SIG-M5 treated with dmso at 0.1 percent for 504 hours (cell line): ENCODE results near the gene GALNS.

Experiments used
- DNase-seq: peaks from one replicate; lab custom pipeline; 2025; ENCODE audit not compliant: unreplicated experiment; lab: John Stamatoyannopoulos, UW

GALNS gene

DNA sequence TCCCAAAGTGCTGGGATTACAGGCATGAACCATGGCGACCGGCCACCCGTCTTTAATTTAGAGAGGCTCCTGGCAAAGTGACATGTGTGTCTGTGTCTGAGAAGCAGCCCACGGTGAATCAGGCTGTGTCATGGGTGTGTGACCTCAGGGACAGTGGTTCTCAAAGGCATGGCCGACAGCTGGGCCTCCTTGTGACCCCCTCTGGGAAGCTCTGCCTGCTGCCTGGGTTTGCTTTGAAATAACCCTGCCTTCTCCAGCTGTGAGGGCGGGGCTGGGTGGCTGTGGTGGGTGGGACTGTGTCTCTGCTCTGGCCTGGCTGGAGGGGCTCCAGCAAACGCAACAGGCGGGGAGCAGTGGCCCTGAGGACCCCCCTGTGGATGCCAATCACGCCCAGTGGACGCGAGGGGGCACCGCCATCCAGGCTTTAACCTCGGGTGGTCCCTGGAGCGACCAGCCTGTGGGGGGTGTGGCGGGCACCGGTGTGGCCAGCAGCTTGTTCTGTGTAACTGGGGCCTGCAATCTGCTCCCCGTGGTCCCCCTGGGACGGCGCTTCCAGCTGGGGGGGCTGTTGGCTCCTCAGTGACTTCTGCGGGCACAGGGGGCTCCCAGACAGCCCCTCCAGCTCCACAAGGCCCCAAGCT, 36.2 kb downstream of the GALNS start:
- DNase-seq: no peak

DNA sequence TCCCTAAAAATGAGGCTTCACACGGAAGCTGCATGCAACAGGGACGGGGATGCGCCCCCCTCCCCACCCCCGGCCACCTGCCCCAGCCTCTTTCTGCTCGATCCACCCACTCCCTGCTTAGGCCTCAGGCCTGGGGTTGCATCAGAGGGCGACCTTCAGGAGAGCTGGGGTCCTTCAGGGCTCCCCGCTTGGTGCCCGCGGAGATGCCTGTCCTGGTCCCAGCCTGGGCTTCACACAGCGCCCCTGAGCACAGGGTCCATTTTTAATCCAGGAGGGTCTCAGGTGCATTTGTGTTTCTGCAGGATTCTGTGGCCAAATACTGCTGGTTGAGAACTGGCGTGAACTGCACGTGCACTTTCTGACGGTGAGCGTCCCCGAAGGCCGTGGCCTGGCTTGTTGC, 37.6 kb downstream of the GALNS start:
- no peak for DNase-seq

DNA sequence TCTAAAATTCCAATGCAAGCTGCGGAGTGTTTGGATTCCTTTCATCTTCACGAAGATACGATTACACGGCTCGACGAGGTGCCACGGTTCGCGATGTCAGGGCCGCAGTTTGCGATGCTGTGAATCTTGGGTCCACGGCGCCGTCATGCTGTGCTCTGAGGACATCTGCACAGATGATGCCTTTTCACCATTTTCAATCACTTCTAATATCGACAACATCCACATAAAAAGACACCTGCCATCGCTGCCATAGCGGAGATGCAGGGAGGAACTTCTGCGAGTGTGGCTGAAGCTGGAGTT, 38.2 kb downstream of the GALNS start:
- DNase-seq: no peak

DNA sequence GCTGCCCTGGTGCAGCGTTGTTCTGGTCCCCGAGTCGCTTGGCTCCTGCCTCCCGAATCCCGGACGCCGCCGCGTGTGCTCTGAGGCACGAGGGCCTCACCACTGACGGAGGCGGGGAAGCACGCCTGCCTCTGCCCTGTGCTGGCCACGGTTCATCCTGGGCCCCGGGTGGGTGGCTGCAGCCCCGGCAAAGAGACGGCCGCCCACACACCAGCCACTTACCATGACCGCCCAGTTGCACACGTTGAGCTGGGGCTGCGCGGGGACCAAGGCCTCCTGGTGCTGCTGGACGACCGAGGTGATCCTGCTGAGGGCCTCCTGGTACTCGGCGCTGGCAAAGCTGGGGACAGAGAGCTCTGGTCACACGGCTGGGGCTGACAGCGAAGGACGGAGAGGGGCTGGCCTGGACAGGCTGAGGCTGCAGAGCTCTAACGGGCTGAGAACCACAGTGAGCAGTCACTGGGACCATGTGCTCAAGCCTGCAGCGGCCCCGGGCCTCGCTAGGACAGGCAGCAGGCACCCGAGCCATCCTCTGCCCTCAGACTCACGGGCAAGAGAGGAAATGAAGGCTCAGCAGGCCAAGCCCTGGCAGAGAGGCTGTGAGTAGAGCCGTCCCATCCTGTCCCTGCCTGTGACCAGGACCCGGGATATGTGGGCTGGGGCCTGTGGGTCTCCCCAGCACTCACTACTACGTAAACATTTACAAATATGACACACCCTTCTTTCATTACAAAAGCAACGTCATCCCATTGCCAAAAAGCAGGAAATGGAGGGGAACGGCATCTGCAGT, 38.8 kb downstream of the GALNS start:
- DNase-seq: no peak

DNA sequence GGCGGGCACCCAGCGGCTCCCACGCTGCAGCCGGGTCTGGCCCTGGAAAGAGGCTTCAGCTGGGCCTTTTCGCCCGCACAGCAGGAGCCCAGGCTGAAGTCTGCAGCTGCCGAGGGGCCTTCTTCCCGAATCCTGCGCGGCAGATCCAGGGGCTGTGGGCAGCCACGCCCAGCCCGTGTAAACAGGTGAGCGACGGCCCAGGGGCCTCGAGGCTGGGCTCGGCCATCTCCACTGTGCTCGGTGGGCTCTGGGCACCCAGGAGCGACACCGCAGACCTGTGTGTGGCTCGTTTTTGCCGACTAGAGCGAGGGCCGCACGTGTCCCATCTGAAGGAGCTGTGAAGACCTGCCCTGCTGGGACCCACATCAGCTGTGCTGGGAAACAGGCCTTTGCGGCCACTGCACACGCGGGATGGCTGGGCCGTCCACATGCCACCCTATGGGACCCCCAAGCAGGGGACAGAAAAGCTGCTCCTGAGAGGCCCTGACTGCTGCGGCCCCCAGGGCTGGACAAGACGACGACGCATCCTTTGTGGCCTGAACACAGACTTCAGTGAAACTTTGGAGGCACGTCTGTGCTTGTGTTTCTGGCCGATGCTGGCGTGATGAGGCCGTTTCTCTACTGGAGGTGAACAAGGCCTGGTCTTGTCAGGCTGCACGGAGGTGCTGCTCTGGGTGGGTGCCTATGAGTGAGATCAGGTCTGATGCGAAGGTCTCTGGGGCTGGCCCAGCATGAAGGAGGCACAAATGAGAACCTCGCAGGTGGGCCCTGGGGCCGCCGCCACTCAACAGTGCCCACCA, 39.8 kb downstream of the GALNS start:
- no peak for DNase-seq

DNA sequence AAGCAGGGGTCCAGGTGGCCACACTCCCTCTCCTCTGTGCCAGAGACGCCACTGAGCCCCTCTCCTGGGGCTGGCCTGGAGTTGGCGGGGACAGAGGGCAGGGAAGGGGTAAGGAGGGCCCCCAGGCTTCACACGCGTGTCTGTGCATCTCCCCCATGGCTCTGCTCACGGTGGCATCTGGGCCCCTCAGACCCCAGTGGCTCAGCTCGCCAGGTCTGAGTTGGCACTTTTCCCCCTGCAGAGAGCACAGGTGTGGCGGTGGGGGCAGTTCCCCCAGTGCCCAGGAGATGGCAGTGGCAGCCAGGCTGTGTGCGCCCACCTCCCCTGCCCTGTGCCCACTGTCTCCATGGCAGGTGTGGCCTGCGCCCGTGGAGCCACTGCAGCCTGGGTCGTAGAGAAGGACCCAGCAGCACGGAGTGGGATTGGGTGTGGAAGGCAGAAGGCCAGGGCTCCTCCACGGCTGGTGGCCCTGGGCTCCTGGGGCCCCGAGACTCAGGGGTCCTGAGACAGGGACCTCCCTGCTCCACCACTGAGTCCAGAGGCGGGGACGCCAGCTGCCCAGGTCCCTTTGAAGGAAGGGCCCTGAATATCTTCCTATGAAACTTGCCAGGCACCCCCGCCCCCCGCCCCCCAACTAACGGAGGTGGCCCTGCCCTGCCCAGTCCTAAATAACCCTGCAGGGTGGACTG, 40.7 kb downstream of the GALNS start:
- DNase-seq: no peak

DNA sequence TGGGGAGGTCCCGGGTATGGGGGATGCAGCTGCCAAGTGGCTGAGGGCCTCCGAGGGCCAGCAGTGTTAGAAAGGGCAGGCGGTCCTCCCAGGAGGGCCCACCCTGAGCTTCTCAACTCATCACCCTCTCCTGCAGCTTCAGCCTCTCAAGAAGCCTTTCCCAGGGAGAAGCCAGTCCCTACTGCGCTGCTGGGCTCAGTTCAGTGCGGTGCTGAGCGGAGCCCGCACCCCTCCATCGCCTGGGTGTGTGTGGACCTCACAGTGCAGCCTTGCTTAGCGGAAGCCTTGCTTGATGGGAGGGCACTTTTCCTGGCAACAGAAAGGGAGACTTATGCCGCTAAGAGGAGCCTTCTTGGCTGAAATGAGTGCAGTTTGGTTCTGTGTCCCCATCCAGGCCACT, 41.5 kb downstream of the GALNS start:
- no peak for DNase-seq

DNA sequence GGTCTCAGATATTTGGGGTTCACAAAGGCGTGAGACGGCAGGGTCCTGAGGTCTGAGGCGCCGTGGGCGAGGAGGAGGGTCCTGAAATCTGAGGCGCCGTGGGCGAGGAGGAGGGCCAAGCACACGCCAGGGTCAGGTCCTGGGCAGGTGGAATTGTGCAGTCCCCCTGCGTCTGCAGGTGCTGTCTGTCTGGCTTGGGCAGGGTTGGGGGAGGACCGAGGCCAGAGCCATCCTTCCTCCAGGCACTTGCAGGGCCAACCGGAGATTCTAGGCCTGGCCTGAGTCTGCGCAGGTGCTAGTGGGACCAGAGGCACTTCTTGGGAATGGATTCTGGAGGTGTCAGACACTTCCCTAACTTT, 42.6 kb downstream of the GALNS start:
- DNase-seq: no peak

DNA sequence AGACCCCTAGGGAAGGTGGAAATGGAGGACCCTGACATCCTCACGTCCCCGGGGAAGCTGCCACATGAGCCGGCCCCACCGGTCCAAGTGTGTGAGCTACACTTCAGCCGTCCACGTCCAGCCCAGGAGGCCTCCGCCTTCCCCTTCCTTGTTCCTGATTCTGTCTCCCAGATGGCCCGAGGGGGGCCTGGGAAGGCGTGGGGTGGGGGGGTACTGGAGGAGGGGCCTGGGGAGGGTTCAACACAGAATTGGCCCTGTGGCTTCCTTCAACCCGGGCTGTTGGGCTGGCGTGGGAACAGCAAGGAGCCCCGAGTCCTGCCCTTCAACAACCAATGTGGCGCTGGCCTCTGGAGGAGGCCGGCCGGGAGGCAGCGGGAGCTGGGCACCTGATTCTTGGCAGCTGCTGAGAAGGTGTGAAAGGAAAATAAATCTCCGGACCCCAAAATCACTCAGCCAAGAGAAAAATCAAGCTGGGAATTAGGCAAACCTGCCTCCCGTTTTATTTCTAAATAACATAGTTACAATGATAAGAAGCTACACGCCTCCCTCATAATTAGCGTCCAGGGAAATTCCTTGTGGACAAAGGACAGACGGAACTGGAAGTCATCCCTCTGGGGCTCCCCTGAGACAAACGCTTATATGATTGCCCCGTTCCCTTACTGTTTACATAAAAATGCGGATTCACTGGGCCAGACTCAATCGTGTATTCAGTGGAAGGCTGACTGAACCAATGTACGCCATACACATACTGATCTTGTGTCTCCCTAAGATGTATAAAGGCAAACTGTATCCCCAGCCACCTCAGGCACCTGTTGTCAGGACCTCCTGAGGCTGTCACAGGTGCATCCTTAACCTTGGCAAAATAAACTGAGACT, 43.2 kb downstream of the GALNS start:
- DNase-seq: no peak

DNA sequence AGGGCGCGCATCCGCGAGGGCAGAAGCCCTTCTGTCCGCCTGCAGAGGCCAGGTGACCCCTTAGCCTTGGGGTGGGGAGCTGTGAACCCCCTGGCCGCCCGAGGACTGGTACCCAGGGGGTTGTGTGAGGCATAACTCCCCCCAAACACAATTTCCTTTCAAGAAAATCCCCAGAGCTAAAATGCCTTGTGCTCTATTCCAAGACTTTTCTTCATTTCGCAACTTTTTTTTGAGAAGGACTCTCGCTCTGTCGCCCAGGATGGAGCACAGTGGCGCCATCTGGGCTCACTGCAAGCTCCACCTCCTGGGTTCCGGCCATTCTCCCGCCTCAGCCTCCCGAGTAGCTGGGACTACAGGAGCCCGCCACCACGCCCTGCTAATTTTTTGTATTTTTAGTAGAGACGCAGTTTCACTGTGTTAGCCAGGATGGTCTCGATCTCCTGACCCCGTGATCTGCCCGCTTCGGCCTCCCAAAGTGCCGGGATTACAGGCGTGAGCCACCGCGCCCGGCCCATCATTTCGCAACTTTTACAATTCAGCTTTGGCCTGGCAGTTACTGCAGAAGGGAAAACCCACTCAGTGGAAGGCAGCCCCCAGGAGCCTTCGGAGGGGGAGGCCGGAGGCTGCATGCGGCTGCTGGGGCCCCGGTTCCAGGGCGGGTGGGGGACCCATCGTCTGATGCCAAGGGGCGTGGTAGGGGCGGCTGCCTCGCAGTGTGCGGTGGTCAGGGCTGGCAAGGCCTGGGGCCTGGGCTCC, 44.1 kb downstream of the GALNS start:
- peak; percentile 53 for DNase-seq

DNA sequence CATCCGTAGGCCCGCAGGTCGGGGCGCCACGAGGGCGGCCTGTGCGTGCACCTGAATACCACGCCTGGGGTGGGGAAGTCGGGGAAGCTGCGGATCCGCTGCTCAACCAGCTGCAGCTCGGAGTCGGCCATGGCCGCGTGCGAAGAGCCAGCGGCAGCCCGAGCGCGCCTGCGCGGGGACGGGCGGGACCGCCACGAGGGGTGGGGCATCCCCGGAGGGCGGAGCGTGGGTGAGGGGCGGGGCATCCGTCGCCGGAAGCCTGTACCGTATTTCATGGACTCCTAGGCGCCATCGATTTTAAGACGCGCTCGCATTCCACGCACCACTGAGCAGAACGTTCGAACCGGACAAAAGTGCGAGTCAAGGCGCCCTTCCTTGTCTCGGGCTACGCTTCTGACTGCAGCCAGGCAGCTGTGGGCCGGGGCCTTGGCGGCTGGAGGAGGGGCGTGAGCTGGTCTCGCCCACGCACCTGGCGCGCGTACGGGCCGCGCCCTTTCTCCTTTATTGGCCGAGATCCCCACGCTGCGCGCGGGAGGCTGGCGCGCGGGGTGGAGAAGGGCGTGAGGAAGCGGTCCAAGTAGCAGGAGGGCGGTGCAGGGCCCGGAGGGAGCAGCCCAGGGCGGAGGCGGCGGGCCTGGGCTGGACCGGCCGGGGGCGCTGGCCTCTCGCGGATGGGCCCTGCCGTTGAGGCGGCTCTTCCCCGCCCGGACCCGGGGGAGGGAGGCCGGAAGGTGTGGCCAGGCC, 44.8 kb downstream of the GALNS start, which contains the start of gene APRT:
Gene APRT, minus strand, starts transcription at position 160 of the 744 bp plus-strand sequence. Its CDS starts 29 bp downstream, at position 131.
- peak; percentile 86 for DNase-seq

DNA sequence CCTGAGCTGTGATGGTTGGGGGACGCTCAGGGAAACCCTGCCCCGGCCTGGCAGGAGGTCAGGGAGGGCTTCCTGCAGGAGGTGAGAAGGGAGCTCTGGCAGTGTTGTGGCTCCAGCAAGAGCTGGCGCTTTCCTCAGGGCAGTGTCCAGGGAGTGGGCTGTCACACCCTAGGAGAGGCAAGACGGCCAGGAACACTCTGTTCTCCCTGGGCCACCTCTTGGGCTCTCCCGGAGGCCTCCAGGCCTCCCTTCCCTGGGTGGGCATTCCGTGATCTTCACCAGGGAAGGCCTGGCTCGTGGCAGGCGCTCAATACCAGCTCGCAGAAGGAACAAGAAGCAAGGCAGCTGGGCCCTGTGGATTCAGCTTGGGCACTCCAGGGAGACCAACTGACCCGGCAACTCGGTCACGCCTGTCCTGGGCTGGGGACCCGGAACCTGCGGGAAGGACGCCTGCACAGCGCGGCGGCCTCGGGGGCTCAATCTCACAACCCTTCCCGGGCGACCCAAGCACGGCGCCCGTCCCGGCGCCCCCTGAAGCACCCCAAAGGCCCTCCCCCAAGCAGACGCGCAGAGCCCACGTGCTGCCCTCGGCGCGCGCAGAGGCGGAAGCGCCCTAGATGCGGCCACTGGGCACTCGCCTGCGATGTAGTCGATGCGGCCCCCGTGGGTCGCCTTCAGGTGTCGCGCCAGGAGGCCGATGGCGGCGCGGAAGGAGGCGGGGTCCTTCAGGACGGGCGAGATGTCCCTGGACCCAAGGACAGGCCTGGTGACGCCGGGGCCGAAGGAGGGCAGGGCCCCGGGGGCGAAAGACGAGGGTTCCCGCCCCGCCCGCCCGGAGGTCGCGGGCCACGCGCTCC, 45.6 kb downstream of the GALNS start:
- DNase-seq: peak; percentile 65

DNA sequence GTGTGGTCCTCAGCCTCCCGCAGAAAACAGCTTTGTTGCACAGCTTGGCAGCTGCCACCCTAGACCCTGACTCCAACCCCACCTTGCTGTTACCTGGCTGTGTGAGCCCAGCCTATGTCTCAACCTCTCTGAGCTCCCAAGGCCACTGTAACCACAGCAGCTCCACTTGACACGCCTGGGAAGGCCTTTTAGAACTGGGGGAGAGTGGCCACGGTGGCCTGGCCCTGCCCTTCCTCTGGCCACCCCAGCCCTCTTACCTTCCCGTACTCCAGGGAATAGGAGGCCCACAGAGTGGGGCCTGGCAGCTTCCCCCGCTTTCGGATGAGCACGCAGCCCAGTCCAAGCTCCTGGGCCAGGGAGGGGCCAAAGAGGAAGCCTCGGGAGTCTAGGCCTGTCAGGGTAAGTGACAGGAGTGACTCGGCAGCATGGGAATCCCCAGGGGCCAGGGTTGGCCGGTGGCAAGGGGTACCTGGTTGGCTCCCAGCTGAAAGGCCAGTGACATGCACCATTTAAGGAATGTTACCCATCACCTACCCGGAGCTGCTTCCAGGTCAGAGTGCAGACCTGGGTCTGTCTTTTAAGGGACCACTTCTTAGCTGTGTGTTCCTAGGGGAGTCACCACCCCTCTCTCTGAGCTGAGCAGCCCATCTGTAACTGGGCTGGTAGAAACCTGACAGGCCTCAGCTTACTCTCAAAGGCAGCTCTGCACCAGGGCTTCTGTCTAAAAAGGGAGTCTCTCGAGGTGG, 46.4 kb downstream of the GALNS start:
- DNase-seq: peak; percentile 63

DNA sequence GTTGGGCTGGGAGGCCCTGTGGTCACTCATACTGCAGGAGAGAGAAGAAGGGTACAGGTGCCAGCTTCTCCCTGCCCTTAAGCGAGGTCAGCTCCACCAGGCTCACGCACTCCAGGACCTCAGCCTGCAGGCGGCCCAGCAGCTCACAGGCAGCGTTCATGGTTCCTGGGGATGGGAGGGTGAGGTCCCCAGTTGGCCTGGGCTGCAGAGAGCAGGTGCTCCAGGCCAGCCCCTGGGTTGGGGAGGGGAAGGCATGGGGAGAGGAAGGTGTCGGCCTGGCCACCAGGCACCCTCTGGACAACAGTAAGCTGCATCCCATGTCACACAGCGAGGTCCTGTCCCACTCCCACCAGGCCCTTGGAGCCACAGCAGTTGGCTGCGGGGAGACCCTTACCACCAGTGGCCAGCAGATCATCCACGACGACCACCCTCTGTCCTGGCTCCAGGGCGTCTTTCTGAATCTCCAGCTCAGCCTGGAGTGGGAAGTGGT, 47.0 kb downstream of the GALNS start:
- no peak for DNase-seq

DNA sequence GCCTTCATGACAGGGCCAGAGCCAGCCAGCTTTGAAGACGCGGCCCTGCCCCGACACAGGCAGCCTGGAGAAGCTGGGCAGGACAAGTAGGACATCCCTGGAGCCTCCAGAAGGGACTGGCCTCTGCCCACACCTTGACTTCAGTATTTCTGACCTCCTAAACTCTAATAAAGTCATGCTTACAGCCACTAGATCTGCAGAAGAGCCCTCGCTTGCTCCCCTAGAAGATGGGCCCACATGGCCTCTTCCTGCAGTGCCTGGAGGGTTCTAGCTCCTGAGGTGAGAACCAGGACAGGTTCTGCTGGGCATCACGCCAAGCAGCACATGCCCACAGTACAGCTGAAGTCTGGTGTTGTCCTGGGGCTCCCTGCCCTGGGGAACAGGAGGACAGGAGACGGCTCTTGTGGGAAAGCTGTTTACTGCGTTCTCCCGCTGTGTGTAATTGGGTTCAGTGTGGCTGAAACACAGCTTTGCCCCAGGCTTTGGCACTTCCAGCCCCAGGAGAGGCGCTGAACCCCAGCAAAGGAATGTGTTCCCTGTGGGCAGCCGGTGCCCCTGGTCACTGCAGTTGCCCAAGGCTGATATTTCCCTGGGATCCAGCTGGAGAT, 47.6 kb downstream of the GALNS start:
- no peak for DNase-seq

DNA sequence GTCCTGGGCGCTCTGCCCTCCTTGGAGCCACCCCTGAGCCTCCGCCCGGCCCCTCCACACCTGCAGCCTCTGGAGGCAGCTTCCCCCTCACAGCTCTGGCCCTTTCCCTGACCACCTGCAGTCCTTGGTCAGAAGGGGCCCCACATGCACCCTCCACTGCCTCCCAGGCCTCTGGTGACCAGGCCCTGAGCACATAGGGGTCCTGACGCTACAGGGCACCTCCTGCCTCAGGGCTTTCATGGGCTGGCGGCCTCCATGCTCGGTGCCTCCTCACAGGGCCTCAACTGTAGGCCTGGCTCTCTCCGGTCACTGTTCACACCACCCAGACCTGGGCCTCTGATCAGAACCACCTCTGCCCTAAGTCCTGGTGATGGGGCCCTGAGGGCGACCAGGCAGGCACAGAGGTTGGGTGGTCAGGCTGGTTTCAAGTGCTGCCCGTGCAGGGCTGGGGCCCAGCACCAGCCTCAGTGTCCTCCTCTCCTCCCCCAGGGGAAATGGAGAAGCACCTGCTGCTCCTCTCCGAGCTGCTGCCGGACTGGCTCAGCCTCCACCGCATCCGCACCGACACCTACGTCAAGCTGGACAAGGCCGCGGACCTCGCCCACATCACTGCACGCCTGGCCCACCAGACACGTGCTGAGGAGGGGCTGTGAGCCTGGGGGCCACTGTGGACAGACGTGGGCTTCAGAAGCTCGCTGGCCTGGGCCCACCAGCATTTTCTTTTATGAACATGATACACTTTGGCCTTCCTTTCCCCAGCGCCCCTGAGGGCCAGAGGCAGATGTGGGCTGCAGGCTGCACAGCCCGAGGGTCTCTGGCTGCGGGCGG, 48.9 kb downstream of the GALNS start:
- DNase-seq: no peak
